ENCODE data around the gene TRIP10. TPM values are rescaled to one million over a fixed set of nuclear protein-coding genes. Genes with fewer than 3 reads are reported as not detected.
"Not testable (repeated sequence)": the region's sequence is repeated elsewhere in the genome, so short reads cannot be mapped to it uniquely, and the experiment has no call there.

TRIP10 gene
- total RNA-seq, 4 donors from 2014 or later: 48.9 to 65.8 (median 58.8) TPM

DNA sequence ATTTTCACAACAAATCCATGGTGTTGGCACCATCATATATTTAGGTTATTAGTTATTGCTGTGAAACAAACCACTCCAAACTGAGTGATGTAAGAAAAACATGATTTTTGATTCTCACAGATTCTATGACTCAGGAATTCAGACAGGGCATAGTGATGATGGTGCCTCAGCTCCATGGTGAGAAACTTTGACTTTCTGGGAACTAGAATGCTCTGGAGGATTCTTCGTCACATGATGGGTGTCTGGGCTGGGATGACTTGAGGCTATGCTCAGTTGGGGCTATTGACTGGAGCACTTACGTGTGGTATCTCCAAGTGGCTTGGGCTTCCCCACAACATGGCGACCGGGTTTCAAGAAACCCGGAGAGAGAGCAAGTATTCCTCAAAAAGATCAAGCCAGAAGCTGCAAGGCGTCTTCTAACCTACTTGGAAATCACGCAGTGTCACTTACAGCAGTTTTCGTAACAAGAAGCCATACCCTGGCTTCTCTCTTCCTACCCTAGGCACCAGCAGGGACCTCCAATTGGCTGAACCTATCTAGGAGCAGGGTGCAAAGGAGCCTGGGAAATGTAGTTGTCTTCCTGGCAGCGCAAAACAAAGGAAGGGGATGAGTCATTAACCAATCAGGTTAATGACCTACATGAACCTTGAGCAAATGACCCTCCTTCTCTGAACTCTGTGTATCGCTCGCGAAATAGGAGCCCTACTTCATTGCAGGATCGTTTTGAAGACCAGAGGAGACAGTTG, 55.4 kb downstream of the TRIP10 start:
- 77 to 86% methylated on average over 13 of the region's 13 CpGs for WGBS, 2 donors
- TF ChIP-seq, protein P1, sequence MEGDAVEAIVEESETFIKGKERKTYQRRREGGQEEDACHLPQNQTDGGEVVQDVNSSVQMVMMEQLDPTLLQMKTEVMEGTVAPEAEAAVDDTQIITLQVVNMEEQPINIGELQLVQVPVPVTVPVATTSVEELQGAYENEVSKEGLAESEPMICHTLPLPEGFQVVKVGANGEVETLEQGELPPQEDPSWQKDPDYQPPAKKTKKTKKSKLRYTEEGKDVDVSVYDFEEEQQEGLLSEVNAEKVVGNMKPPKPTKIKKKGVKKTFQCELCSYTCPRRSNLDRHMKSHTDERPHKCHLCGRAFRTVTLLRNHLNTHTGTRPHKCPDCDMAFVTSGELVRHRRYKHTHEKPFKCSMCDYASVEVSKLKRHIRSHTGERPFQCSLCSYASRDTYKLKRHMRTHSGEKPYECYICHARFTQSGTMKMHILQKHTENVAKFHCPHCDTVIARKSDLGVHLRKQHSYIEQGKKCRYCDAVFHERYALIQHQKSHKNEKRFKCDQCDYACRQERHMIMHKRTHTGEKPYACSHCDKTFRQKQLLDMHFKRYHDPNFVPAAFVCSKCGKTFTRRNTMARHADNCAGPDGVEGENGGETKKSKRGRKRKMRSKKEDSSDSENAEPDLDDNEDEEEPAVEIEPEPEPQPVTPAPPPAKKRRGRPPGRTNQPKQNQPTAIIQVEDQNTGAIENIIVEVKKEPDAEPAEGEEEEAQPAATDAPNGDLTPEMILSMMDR (IDR thresholded peaks at IDR 0.05): no peak
- no peak for TF ChIP-seq POLR2A (IDR thresholded peaks at IDR 0.05)

DNA sequence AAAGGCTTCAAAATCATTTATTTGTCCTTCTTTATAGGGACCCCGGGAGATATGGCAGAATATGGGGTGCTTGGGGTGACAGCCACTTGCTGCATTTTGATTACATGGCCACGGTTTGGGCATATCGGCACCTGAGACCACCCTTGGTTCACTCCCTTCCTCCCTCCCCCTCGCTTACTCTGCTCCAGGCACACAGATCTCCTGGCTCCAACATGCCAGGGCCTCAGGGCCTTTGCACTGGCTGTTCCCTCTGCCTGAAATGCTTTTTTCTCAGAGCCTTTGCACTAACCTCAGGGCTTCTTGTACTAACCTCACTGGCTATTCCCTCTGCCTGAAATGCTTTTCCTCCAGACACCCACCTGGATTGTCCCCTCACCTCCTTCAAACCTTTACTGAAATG, 56.8 kb downstream of the TRIP10 start:
- no peak for DNase-seq
- 85 to 87% methylated on average over 4 of the region's 4 CpGs for WGBS, 2 donors
- Histone ChIP-seq H3K4me1 (peaks cover 2% of the 10 kb centered on the region in 2 donors), H3K27ac (no peak overlapping the region), H3K27me3 (no peaks in the 10 kb centered on the region), H3K36me3 (no peaks in the 10 kb centered on the region), H3K4me3 (replicated peaks in 1 of 3) (no peak overlapping the region), H3K9me3 (no peaks in the 10 kb centered on the region)
- TF ChIP-seq, protein P1 (IDR thresholded peaks at IDR 0.05): no peak
- TF ChIP-seq POLR2A (IDR thresholded peaks at IDR 0.05): no peak
- intact Hi-C loops (cut with DNase I): no loop called here

More for the DNA sequence above, 55.4 kb downstream of the TRIP10 start:
- H3K9me3 ChIP-seq: no peaks in the 10 kb centered on the region
- no peak overlapping the region for H3K4me3 ChIP-seq (replicated peaks in 1 of 3)
- DNase-seq: no peak
- H3K4me1 ChIP-seq: no peaks in the 10 kb centered on the region
- H3K27me3 ChIP-seq: no peaks in the 10 kb centered on the region
- no peak overlapping the region for H3K27ac ChIP-seq
- intact Hi-C loops (cut with DNase I): no loop called here
- no peaks in the 10 kb centered on the region for H3K36me3 ChIP-seq

DNA sequence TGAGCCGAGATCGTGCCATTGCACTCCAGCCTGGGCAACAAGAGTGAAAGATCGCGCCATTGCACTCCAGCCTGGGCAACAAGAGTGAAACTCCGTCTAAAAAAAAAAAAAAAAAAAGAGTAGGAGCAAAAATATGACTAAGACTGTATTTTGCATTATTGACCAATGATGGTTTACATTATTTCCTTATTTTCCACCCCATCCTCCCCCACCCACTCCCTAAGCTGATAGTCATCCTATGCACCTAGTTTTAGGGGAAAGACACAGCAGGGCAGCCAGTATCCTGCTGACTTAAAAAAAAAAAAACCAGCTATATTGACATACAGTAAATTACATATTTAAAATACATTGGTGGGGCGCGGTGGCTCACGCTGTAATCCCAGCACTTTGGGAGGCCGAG, 58.2 kb downstream of the TRIP10 start:
- peaks cover 6% of the 10 kb centered on the region in 2 donors for H3K4me1 ChIP-seq
- intact Hi-C loops (cut with DNase I): no loop called here

DNA sequence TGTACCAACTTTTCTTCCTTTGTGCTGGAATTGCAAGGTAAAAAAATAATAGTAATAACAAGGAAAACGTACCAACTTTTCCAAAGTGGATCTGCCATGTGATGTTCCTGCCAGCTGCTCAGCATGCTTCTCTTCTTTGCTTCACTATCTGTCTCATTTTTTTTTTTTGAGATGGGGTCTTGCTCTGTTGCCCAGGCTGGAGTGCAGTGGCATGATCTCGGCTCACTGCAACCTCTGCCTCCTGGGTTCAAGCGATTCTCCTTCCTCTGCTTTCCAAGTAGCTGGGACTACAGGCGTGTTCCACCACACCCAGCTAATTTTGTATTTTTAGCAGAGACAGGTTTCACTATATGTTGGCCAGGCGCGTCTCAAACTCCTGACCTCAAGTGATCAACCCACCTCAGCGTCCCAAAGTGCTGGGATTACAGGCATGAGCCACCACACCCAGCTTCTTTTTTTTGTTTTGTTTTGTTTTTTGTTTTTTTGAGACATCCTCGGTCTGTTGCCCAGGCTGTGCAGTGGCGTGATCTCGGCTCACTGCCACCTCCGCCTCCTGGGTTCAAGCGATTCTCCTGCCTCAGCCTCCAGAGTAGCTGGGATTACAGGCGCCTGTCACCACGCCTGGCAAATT, 60.8 kb downstream of the TRIP10 start:
- H3K36me3 ChIP-seq; intact Hi-C loops (cut with DNase I); H3K4me3 ChIP-seq (replicated peaks in 1 of 3); H3K27me3 ChIP-seq; H3K27ac ChIP-seq; H3K9me3 ChIP-seq; DNase-seq; H3K4me1 ChIP-seq: not testable (repeated sequence)
- 78 to 83% methylated on average over 14 of the region's 14 CpGs for WGBS, 2 donors

More for the DNA sequence above, 58.2 kb downstream of the TRIP10 start:
- H3K4me3 ChIP-seq (replicated peaks in 1 of 3): no peak overlapping the region
- no peak overlapping the region for H3K27ac ChIP-seq
- no peaks in the 10 kb centered on the region for H3K27me3 ChIP-seq
- no peaks in the 10 kb centered on the region for H3K36me3 ChIP-seq
- DNase-seq: no peak
- H3K9me3 ChIP-seq: no peaks in the 10 kb centered on the region
- no peak for TF ChIP-seq POLR2A (IDR thresholded peaks at IDR 0.05)
- TF ChIP-seq, protein P1 (IDR thresholded peaks at IDR 0.05): no peak
- WGBS, 2 donors: 85 to 91% methylated on average over 9 of the region's 9 CpGs

DNA sequence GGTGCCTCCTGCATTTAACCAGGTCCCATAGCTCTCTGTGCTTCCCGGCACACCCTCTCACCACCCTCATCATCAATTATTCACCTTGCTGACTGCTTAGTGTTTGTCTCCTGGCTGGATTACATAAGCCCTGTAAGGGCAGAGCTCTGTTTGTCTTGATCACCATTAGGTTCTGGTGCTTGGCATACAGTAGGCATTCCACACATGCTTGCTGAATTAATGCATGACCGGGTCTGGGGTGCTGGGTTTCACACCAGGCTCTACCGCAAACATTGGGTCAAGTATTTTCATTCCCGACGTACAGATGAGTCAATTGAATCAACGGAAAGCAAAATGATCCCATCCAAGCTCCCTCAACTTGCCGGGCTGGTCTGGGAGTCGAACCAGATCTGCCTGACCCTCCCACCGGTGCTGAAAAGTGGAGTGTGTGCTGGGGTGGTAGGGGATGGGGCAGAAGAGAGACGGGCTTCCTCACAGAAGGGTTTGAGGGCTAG, 61.6 kb downstream of the TRIP10 start:
- intact Hi-C loops (cut with DNase I): no loop called here

More for the DNA sequence above, 61.6 kb downstream of the TRIP10 start:
- 30 to 34% methylated on average over 10 of the region's 10 CpGs for whole genome bisulfite sequencing, 2 donors
- H3K4me3 ChIP-seq (replicated peaks in 1 of 3): peak overlapping the region in 1 of 3 donors; percentile 7
- no peaks in the 10 kb centered on the region for H3K27me3 ChIP-seq
- peaks cover 6% of the 10 kb centered on the region in 2 donors for H3K4me1 ChIP-seq
- TF ChIP-seq POLR2A (IDR thresholded peaks at IDR 0.05): no peak
- TF ChIP-seq, protein P1 (IDR thresholded peaks at IDR 0.05): no peak
- H3K27ac ChIP-seq: no peak overlapping the region
- no peak for DNase-seq
- H3K9me3 ChIP-seq: no peaks in the 10 kb centered on the region
- H3K36me3 ChIP-seq: no peaks in the 10 kb centered on the region

Small RNA genes within 50 kb of the gene (microRNA-seq; reads per million reads assigned to microRNA genes)
- gene MIR6791: not detected

Other genes with a start within 250 kb of the TRIP10 start
- gene TUBB4A, start 237.4 kb upstream of the TRIP10 start, total RNA-seq: under 1 TPM in 3 of 4 donors, not detected in 1; 0.22 to 0.67 (median 0.59) TPM
- gene TNFSF9, start 208.7 kb upstream of the TRIP10 start, total RNA-seq: under 1 TPM in 2 of 4 donors, not detected in 2; 0.45 to 0.54 TPM
- gene CD70, start 148.5 kb upstream of the TRIP10 start, total RNA-seq: under 1 TPM in 1 of 4 donors, not detected in 3; 0.73 TPM
- gene TNFSF14, start 69.5 kb upstream of the TRIP10 start, total RNA-seq: 1 to 10 TPM in 1 of 4 donors, under 1 TPM in 2, not detected in 1; 0.54 to 1.1 (median 0.63) TPM
- 100 to 1,000 TPM; 126 to 631 (median 350) TPM for gene C3, start 19.0 kb upstream of the TRIP10 start, total RNA-seq
- 100 to 1,000 TPM in 3 of 4 donors, 10 to 100 TPM in 1; 87.9 to 152 (median 116) TPM for gene GPR108, start 2.1 kb upstream of the TRIP10 start, total RNA-seq
- gene SH2D3A, start 27.8 kb downstream of the TRIP10 start, total RNA-seq: 10 to 100 TPM; 14.1 to 27.4 (median 20.7) TPM
- gene VAV1, start 33.0 kb downstream of the TRIP10 start, total RNA-seq: 1 to 10 TPM; 1.7 to 4.3 (median 2.6) TPM
- gene ADGRE1, start 147.9 kb downstream of the TRIP10 start, total RNA-seq: not detected

All from thyroid gland (tissue), 4 donors.